ENCODE data around the gene DPP6. TPM values are rescaled to one million over a fixed set of nuclear protein-coding genes. Genes with fewer than 3 reads are reported as not detected.

Gene DPP6
- total RNA-seq, 1 experiment from 2014 or later: not detected

- ATAC-seq (no peak), DNase-seq (ENCODE audit: low spot score) (no peak)
- Mint-ChIP-seq H3K9me3 (peaks cover 81% of the 10 kb centered on the region), H3K4me3 (no peak overlapping the region), H3K27ac (no peak overlapping the region), H3K36me3 (peaks cover 73% of the 10 kb centered on the region), H3K27me3 (ENCODE audit: low read depth) (peaks cover 4% of the 10 kb centered on the region; the same call in 1 of the 2 replicates), H3K4me1 (no peaks in the 10 kb centered on the region)
- ChIA-PET POLR2A (no interaction called here), CTCF (no interaction called here)
- TF ChIP-seq AR (CRISPR knock-in tag; IDR thresholded peaks at IDR 0.05) (no peak), SMAD3 (CRISPR knock-in tag; IDR thresholded peaks at IDR 0.05; ENCODE audit: borderline replicate concordance) (no peak), CBFB (CRISPR knock-in tag; IDR thresholded peaks at IDR 0.05; ENCODE audit: low read depth) (no peak), ZNF281 (CRISPR knock-in tag; IDR thresholded peaks at IDR 0.05) (no peak), TEAD4 (CRISPR knock-in tag; IDR thresholded peaks at IDR 0.05) (no peak)
These were observed 588.2 kb downstream of the DPP6 start for GRCh38 chr7:154640266-154640865.

DNA sequence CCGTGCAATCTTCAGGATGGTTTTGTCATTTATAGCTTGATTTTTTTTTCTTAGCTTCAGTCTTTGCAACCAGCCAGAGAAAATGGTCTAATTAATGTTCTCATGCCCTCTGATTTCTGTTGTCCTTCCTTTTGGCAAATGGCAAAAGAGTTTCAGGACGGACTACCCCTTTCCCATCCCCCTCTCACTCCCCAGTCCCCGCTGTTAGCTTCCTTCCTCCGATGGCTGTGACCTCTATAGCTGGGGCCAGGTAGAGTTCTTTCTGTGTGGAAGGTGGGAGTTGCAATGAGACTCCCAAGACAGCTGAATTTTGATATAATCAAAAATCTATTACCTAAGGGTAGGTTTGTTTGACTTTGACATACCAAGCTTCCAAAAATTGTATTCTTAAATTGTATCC, 588.7 kb downstream of the DPP6 start:
- DNase-seq (ENCODE audit: low spot score) (no peak), ATAC-seq (no peak)
- Mint-ChIP-seq H3K27me3 (ENCODE audit: low read depth) (peaks cover 4% of the 10 kb centered on the region; the same call in 1 of the 2 replicates), H3K36me3 (peaks cover 70% of the 10 kb centered on the region), H3K9me3 (peaks cover 79% of the 10 kb centered on the region), H3K4me1 (no peaks in the 10 kb centered on the region), H3K4me3 (no peak overlapping the region), H3K27ac (no peak overlapping the region)
- POLR2A ChIA-PET: no interaction called here
- TF ChIP-seq, protein P1, sequence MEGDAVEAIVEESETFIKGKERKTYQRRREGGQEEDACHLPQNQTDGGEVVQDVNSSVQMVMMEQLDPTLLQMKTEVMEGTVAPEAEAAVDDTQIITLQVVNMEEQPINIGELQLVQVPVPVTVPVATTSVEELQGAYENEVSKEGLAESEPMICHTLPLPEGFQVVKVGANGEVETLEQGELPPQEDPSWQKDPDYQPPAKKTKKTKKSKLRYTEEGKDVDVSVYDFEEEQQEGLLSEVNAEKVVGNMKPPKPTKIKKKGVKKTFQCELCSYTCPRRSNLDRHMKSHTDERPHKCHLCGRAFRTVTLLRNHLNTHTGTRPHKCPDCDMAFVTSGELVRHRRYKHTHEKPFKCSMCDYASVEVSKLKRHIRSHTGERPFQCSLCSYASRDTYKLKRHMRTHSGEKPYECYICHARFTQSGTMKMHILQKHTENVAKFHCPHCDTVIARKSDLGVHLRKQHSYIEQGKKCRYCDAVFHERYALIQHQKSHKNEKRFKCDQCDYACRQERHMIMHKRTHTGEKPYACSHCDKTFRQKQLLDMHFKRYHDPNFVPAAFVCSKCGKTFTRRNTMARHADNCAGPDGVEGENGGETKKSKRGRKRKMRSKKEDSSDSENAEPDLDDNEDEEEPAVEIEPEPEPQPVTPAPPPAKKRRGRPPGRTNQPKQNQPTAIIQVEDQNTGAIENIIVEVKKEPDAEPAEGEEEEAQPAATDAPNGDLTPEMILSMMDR (IDR thresholded peaks at IDR 0.05): no peak
- no peak for TF ChIP-seq FOXP4 (CRISPR knock-in tag; IDR thresholded peaks at IDR 0.05)
- TF ChIP-seq AR (CRISPR knock-in tag; IDR thresholded peaks at IDR 0.05): no peak
- TF ChIP-seq ARID4B (CRISPR knock-in tag; IDR thresholded peaks at IDR 0.05; ENCODE audit: borderline replicate concordance): no peak
- no peak for TF ChIP-seq CREB1 (CRISPR knock-in tag; IDR thresholded peaks at IDR 0.05)
- no peak for TF ChIP-seq ZNF423 (CRISPR knock-in tag; IDR thresholded peaks at IDR 0.05)
- no peak for TF ChIP-seq JUN (CRISPR knock-in tag; IDR thresholded peaks at IDR 0.05)
- TF ChIP-seq KAT7 (CRISPR knock-in tag; IDR thresholded peaks at IDR 0.05; ENCODE audit: borderline replicate concordance): no peak
- TF ChIP-seq NR2C2 (CRISPR knock-in tag; IDR thresholded peaks at IDR 0.05): no peak
- CTCF ChIA-PET: no interaction called here
